HG03280 (cell line): Measurements from ENCODE around the gene PDE4D.
A peak's percentile ranks its signal among the peaks of the same experiment; 100 is the strongest.
"Not testable (repeated sequence)": the region's sequence is repeated elsewhere in the genome, so short reads cannot be mapped to it uniquely, and the experiment has no call there.

Experiments
- ATAC-seq: cut with Tn5 transposase; IDR thresholded peaks from one replicate; pipeline ENCODE4 v1.9.1; 2021; ENCODE audit warnings: mild to moderate bottlenecking, moderate library complexity; ENCODE audit not compliant: unreplicated experiment

Gene PDE4D

GRCh38 chr5:59711310-59711709 is 182.2 kb downstream of the PDE4D start:
- ATAC-seq: no peak

GRCh38 chr5:59709846-59710245 is 183.7 kb downstream of the PDE4D start:
- ATAC-seq: no peak

- no peak for ATAC-seq
Observed at GRCh38 chr5:59709346-59709821, 184.1 kb downstream of the PDE4D start.

DNA sequence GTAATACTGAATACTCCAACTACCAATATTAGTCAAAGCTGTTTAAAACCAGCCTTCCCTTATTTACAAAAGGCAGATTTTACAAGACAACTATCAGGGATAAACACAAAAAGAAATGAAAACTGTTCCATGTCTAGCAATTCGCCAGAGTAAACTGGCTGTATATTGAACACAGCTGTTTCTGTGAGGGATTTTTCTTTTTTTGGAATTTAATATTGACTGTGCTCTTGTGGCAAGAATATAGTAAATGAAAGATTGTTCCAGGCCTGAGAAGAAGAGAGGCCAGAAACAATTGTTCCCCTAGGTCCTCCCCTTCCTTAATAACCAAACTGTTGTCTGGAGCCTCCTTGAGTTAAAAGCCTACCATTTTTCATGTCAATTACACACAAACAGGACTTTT is 188.6 kb downstream of the PDE4D start:
- ATAC-seq: no peak

- ATAC-seq: no peak
Observed at GRCh38 chr5:59703789-59704188, 189.7 kb downstream of the PDE4D start.

- ATAC-seq: no peak
Observed at GRCh38 chr5:59698207-59699178, 195.0 kb downstream of the PDE4D start.

DNA sequence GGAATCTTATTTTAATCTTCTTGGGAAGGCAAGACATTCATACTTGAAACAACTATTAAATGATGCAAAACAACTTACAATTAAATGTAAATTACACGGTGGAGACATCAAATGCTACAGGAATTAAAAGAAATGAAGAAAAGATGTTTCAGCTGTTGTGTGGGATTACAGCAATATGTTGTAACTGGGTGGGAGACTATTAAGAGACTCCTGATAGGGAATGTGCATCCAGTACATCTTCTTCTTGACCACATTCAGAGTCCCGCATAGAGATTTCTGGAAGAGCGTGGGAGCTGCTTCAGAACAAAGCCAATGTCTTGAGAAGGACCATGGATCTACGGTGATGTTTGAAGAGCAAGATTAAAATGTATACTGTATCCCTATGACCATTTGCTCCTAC is 199.1 kb downstream of the PDE4D start:
- ATAC-seq: no peak

DNA sequence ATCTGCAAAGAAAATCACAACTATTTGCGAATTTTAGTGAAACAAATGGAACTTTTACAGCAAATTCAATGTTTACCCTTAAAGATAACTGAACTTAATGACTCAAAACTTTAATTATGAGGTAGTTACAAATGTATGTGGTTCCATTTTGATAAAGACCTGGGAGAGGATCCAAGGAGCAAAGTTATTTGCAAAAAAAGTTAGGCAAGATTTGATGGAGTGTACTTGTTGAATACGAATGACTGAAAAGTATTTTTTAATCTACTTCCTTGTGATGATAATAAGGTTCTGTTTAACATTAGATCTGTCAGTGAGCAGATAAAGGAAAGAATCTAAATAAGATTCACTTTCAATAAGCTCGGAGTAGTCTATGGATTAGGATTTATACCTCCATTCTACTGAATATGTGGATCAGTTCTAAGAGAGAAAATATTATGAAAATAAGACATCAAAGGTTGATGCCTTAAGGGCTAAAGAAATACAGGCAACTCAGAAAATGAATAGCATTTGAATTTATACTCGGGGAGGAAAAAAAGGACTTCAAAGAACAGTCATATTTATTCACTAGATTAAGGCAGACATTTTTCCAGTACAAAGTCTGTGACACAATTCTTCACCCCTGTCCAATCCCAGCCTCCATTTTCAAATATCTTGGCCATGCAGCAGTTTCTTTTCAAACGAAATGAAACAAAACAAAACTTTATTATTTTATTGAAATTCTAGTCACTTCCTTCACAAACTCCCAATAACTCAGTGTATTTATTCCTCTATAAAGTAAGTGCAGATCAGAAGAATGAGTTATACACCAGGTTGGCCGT is 199.8 kb downstream of the PDE4D start:
- ATAC-seq: no peak

GRCh38 chr5:59685793-59686192 is 207.7 kb downstream of the PDE4D start:
- ATAC-seq: peak; percentile 77

- ATAC-seq: peak; percentile 9
Observed at GRCh38 chr5:59685191-59685530, 208.4 kb downstream of the PDE4D start.

GRCh38 chr5:59684388-59685190 is 208.9 kb downstream of the PDE4D start:
- ATAC-seq: no peak

GRCh38 chr5:59683311-59683710 is 210.2 kb downstream of the PDE4D start:
- no peak for ATAC-seq

- ATAC-seq: no peak
Observed at GRCh38 chr5:59682542-59682941, 211.0 kb downstream of the PDE4D start.

- no peak for ATAC-seq
Observed at GRCh38 chr5:59678943-59679342, 214.6 kb downstream of the PDE4D start.

DNA sequence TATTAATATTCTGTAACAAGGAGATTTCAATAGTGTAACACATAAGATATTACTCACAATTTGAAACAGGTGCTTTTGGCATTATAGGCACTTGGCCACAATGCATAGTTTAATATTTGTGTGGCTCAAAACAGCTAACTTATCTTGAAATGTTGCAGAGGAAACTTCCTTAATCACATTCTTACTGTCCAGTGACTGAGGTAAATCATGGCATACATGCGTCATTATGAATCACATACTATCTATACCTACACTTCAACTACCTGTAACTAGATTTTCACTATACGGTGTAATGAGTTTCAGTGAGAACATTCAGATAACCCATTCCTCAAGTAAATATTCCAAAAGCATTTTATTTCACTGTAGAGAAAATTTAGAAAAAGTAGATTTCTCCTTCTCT is 218.8 kb downstream of the PDE4D start:
- ATAC-seq: no peak

DNA sequence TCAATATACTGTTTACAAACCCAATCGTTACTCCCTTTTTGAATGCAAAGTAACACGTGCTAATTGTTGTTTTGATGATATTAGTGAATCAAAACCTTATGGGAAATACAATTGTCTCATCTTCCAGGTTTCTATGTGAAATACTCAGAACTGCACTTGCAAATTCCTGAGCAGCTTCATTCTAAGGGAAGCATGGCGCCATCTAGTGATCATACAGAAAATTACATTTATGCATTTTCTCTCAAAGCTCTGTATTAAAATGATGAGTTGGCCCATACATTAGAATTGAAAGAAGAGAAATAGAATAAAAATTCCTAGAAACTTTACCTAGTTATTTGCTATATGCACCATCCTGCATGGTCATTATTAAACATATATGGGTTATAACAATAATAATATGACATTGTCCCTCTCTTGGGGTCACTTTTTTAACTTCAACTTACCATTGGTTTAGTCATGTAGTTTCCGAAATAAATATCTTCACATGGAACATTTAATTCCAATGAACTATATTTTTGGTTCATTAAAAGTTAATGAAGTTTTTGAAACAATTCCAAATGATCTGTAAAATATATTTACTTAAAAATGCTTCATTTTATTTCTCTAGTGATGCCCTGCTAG is 220.0 kb downstream of the PDE4D start:
- ATAC-seq: no peak

DNA sequence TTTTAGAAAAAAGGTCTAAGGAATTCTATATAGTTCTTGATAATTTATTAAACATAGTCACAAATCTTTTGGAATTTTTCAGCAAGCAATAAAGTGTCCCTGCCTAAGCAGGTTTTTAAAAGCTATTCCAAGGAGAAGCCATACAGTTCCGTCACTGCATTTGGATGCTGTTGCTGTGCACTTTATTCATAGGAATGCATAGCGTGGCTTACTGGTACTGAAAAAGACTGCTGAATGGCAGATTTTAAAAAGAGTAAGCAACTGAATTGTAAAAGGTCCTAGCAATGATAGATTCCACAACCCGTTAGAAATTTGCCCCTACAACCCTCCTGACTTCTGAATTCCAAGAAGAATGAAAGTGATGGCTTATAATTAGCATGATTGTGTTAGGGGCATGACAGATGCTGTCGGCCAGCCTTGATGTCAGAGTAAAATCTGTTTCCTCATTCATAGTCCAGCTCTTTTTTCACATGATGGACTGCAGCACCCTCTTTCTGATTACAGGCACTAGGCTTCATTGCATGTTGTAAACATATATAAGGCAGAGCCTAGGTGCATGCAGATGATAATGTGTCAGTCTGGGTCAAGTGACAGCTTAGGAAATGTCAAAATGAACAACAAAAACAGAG is 227.0 kb downstream of the PDE4D start:
- no peak for ATAC-seq

DNA sequence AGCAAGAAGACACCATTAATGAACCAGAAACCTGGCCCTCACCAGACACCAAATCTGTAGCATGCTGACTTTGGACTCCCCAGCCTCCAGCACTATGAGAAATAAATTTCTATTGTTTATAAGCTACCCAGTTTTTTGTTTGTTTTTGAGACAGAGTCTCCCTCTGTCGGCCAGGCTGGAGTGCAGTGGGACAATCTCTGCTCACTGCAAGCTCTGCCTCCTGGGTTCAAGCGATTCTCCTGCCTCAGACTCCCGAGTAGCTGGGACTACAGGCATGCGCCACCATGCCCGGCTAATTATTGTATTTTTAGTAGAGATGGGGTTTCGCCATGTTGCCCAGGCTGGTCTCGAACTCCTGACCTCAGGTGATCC is 227.7 kb downstream of the PDE4D start:
- not testable (repeated sequence) for ATAC-seq

- ATAC-seq: no peak
Observed at GRCh38 chr5:59665086-59665831, 228.3 kb downstream of the PDE4D start.
